SW 1271 (cell line): ENCODE data around the gene MC1R.
"Not testable (repeated sequence)": the region's sequence is repeated elsewhere in the genome, so short reads cannot be mapped to it uniquely, and the experiment has no call there.

ENCODE experiments used
- DNase-seq, 2 experiments: peaks; one replicate each; lab custom pipeline; 2025; lab: John Stamatoyannopoulos, UW

The MC1R gene

GRCh38 chr16:89918453-89919347, at the start of gene MC1R:
Gene MC1R (plus strand): TSS chr16:89918862. CDS start chr16:89919259, 397 bp downstream.
- DNase-seq, result peak; percentile 43 to 67

- DNase-seq, result no peak
Measured at GRCh38 chr16:89869911-89870310, 48.8 kb upstream of the MC1R start.

GRCh38 chr16:89870440-89870839, 48.2 kb upstream of the MC1R start:
- no peak for DNase-seq

- no peak for DNase-seq
Measured at GRCh38 chr16:89871895-89872294, 46.8 kb upstream of the MC1R start.

GRCh38 chr16:89873109-89873971, 45.3 kb upstream of the MC1R start, which contains the start of gene TCF25:
Gene TCF25 (plus strand): TSS chr16:89873592. CDS start chr16:89873668, 76 bp downstream.
- DNase-seq, result peak; percentile 72 to 74

- peak; percentile 86 to 92 for DNase-seq
Measured at GRCh38 chr16:89873972-89874689, 44.5 kb upstream of the MC1R start.

GRCh38 chr16:89879123-89879522, 39.5 kb upstream of the MC1R start:
- DNase-seq, result not testable (repeated sequence)

GRCh38 chr16:89880477-89881367, 37.9 kb upstream of the MC1R start:
- DNase-seq, result no peak

- DNase-seq, result no peak
Measured at GRCh38 chr16:89881368-89881730, 37.3 kb upstream of the MC1R start.

- DNase-seq, result no peak
Measured at GRCh38 chr16:89883346-89884040, 35.2 kb upstream of the MC1R start.

- DNase-seq, result no peak
Measured at GRCh38 chr16:89884041-89884421, 34.6 kb upstream of the MC1R start.

GRCh38 chr16:89887243-89887642, 31.4 kb upstream of the MC1R start:
- DNase-seq, result no peak

- DNase-seq, result no peak
Measured at GRCh38 chr16:89890200-89890599, 28.5 kb upstream of the MC1R start.

- no peak for DNase-seq
Measured at GRCh38 chr16:89890886-89891657, 27.6 kb upstream of the MC1R start.

GRCh38 chr16:89892055-89892630, 26.5 kb upstream of the MC1R start:
- DNase-seq, result no peak

- no peak for DNase-seq
Measured at GRCh38 chr16:89892635-89893034, 26.0 kb upstream of the MC1R start.

GRCh38 chr16:89893642-89894548, 24.8 kb upstream of the MC1R start:
- no peak for DNase-seq
